Urinary bladder (tissue), 4 donors: ENCODE data around the gene HMGA1. TPM values are rescaled to one million over a fixed set of nuclear protein-coding genes. Genes with fewer than 3 reads are reported as not detected.
A peak's percentile ranks its signal among the peaks of the same experiment; 100 is the strongest.

ENCODE experiments used
- DNase-seq: peaks from one replicate; pipeline ENCODE4 v3.0.0-alpha.2; 2015; ENCODE audit errors: extremely low spot score
- H3K27ac ChIP-seq: one replicate; pipeline ENCODE4 v1.5.1; 2013; ENCODE audit warnings: low read depth, mild to moderate bottlenecking, moderate library complexity
- H3K36me3 ChIP-seq: one replicate; pipeline ENCODE4 v1.6.1; 2013; ENCODE audit warnings: mild to moderate bottlenecking, moderate library complexity; ENCODE audit not compliant: insufficient read depth
- H3K4me1 ChIP-seq: one replicate; pipeline ENCODE4 v1.6.1; 2013; ENCODE audit warnings: mild to moderate bottlenecking, moderate library complexity; ENCODE audit not compliant: insufficient read depth
- H3K4me3 ChIP-seq: one replicate; pipeline ENCODE4 v1.5.1; 2013; ENCODE audit warnings: low read depth, low read length
- WGBS: extraction: QIAGEN DNeasy Blood & Tissue Kit; methylation state at CpG from one replicate; pipeline ENCODE4 v1.1.7; 2013; 5-methylcytosine and 5-hydroxymethylcytosine counted together
- polyA plus RNA-seq: library from polyadenylated mRNA; stranded (reverse); fragments of 200-250 nt; gene quantifications from one replicate; pipeline ENCODE4 v1.2.3, GENCODE V29; 2013
- total RNA-seq: library from RNA; depleted of rRNA; stranded (reverse); fragments of >200 nt; gene quantifications from one replicate; pipeline ENCODE4 v1.2.3, GENCODE V29; 2014
- donor health status: healthy with polysubstance abuse.
- donor health status: healthy.

HMGA1 gene
- total and polyA plus RNA-seq, 2 donors = 12.4 to 23.6 TPM

DNA sequence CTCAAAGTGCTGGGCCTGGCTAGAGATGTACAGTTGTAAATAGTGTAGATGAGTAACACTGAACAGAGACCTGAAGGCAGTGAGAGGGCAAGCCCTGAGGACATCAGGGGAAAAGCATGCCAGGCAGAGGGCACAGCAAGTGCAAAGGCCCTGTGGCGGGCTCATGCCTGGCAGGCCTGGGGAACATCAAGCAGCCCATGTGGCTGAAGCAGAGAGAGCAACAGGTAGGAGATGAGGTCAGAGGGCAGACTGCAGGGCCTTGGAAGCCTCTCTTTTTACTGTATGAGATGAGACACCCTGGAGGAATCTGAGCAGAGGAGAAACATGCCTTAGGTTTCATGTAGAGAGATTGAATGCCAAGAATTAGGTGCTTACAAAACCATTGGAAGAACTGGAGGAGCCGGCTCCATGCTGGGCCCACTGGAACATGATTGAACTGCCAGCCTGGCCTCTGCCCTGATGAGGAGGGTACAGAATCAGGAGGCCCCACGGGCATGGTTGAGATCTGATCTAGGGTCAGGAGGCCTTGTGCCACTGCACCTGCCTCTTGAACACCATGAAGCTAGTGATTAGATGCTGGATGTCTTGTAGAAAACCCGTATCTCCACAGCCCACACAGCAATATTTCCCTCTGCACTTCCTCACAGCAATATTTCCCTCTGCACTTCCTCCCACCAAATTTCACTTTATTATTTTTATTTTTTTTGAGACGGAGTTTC lies 5.9 kb upstream of the HMGA1 start:
- DNase-seq = no peak
- H3K36me3 ChIP-seq = no peaks in the 10 kb centered on the region
- 90% methylated on average over 5 of the region's 5 CpGs for WGBS
- H3K4me3 ChIP-seq = no peak overlapping the region
- H3K27ac ChIP-seq = no peak overlapping the region
- no peaks in the 10 kb centered on the region for H3K4me1 ChIP-seq

DNA sequence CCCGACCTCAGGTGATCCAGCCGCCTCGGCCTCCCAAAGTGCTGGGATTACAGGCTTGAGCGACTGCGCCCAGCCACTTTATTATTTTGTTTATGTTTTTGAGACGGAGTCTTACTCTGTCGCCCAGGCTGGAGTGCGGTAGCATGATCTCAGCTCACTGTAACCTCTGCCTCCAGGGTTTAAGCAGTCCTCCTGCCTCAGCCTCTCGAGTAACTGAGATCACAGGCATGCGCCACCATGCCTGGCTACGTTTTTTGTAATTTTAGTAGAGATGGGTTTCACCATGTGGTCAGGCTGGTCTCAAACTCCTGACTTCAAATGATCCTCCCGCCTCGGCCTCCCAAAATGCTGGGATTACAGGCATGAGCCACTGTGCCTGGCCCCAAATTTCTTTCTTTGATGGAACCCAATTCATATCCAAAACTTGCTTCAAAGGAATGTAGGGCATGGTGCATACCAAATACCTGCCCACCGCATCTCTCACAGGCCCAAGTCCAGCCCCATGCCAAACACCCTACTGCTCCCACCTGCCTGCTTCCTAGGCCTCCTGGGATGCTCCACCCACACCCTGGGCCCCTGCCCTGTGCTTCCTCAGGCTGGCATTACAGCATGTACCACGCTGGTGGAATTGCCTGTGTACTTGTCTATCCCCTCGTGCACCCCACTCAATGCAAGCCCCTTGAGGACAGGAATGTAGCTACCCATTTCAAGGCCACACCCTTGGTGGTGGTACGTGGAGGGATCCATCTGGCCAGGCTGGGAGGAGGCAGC lies 4.9 kb upstream of the HMGA1 start:
- Histone ChIP-seq H3K4me3 (no peak overlapping the region), H3K4me1 (no peaks in the 10 kb centered on the region), H3K27ac (no peak overlapping the region), H3K36me3 (no peaks in the 10 kb centered on the region)
- 93% methylated on average over 17 of the region's 17 CpGs for WGBS
- no peak for DNase-seq

DNA sequence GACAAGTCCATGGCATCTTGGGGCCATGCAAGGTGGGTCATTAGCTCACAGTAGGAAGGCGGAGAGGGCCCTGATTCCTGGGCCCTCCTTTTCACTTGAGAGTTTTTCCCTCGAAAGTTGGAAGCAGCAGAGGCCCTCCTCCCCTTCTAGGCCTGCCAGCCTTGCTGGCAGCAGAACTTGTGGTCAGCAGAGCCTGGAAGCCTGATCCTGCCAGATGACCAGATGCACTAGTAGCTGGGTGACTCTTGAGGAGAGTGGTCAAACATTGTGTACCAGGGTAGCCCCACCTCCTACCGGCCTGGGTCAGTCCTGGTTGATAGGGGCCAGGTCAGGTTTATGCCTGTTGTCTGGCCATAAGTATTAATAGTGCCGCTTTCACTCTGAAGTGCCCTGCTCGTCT lies 3.8 kb upstream of the HMGA1 start:
- Histone ChIP-seq H3K4me1 (no peaks in the 10 kb centered on the region), H3K27ac (no peak overlapping the region)
- no peak for DNase-seq

DNA sequence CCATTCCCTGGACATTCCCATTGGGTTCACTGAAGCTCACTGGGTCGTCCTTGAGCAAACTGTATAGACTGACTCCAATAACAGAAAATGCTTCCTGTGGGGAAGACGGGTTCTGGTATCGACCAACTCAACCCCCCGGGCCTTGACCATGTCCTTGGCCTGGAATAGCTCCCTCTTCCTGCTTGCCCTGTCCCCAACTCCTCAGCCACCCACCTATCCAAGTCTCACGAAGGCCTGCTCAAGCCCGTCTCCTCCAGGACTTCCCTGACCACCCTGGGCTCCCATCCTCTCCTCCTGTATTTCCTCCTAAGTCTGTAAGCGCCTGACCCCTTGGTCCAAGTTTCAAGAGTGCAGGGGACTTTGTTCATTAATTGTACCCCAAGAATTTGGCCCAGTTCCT lies 2.8 kb upstream of the HMGA1 start:
- DNase-seq = no peak
- Histone ChIP-seq H3K4me1 (no peaks in the 10 kb centered on the region), H3K4me3 (no peak overlapping the region), H3K36me3 (no peaks in the 10 kb centered on the region), H3K27ac (no peak overlapping the region)
- WGBS = 90% methylated on average over 7 of the region's 7 CpGs

More for the DNA sequence above, 3.8 kb upstream of the HMGA1 start:
- Histone ChIP-seq H3K4me3 (no peak overlapping the region), H3K36me3 (no peaks in the 10 kb centered on the region)
- 77% methylated on average over 5 of the region's 5 CpGs for whole genome bisulfite sequencing

DNA sequence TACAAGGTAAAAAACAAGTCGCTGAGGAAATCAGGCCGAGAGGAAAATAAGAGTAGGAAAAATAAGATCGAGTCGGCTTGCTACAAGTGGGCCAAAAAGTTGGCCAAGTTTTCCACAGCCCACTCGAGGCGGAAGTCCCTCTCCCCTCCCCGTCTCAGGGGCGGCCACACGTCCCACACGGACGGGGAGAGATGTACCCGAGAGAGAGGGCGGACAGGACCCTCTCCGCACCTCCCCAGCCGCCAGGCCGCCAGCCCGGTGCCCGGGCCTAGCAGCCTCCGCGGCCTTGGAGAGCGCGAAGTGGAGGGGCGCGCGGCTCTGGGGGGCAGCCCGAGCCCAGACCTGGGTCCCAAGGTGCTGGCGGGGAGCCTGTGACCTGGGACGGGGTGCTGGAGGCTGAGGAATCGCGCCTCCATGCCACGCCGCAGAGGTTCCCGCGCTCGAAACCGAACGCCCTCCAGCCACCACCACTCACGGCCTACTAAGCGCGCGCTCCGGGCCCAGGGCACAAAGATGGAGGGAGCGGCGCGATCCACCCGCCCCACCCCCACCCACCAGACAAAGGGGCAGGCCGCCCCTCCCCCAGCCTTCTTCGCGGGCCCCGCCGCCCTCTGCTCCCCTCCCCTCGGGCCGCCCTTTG lies 1.9 kb upstream of the HMGA1 start:
- Histone ChIP-seq H3K36me3 (no peaks in the 10 kb centered on the region), H3K27ac (peak overlapping the region; percentile 83), H3K4me3 (no peak overlapping the region), H3K4me1 (no peaks in the 10 kb centered on the region)
- DNase-seq = no peak
- WGBS = 78% methylated on average over 53 of the region's 53 CpGs

DNA sequence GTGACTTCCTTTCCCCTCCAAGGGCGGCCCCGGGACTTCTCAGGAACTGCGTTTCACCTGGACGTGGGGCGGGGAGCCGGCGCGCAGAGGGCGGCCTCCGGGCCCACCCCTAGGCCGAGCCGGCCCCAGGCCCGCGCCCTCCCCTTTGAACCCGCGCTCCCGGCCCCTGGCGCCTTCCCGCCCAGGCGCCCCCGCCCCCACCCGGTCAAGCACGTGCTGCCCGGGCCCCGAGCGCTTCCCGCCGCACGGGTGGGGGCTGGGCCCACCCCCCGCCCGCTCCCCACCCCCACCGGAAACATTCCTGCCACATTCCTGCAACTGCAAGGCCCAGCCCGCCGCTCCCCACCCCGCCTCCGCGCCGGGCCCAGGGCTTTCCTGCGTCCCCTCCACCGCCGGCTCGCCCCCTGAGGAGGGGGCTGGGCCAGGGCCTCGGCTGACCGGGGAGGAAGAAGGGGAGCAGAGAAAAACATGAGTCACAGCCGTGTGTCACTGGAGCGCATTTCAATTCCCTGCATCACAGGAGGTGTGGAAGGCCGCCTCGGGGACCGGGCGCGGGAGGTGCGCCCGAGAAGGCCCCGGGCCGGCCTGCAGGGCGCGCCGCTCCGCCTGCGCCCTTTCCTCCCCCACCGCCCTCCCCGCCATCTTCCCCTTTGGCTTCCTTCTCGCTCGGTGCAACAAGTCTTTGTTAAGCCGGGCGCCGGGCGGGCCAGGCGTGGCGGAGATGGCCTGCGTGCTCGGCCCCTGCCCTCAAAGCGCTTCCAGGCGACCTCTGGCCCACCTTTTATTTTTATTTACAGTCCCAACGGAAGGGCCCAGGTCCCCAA lies 1.2 kb upstream of the HMGA1 start:
- H3K4me3 ChIP-seq = peak overlapping the region; percentile 3
- WGBS = 17% methylated on average over 75 of the region's 75 CpGs
- peak overlapping the region; percentile 83 for H3K27ac ChIP-seq
- H3K4me1 ChIP-seq = no peaks in the 10 kb centered on the region
- DNase-seq = no peak
- no peaks in the 10 kb centered on the region for H3K36me3 ChIP-seq

DNA sequence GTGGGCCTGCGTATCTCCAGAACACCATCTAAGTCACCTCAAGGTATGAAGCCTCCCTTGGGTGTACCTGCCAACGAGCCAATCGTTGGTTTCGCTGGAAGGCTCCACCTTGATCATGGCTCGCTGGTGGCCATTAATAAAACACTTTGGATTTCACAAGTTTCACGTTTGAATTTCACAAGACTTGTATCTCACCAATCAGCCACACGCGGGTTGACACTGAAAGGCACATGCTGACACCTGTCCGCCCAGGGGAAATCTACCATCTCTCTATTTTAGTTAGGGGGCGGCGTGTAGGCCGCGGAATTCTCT lies 586 bp upstream of the HMGA1 start:
- Histone ChIP-seq H3K4me3 (peak overlapping the region; percentile 71), H3K4me1 (no peaks in the 10 kb centered on the region), H3K27ac (peak overlapping the region; percentile 83), H3K36me3 (peaks cover 2% of the 10 kb centered on the region)
- DNase-seq = no peak
- 45% methylated on average over 13 of the region's 13 CpGs for WGBS

DNA sequence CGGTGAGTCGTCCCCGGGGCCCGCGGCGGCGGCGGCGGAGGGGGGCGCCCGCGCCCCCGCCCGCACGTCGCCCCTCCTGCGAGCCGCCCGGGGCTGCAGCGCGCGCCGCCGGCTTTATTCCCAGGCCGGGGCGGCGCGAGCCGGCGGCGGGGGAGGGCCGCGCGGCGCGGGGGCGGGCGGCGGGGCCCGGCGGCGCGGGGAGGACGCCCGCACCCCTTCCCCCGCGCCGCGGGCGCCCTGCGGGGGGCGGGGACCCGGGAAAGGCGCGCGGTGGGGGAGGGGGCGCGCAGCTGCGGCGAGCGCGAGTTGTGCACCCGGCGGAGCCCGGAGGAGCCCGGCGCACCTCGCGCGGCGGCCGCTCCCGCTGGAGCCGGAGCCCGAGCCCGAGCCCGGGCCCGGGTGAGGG lies 646 bp downstream of the HMGA1 start:
- Histone ChIP-seq H3K27ac (peak overlapping the region; percentile 30), H3K4me3 (peak overlapping the region; percentile 71), H3K4me1 (no peaks in the 10 kb centered on the region), H3K36me3 (peaks cover 2% of the 10 kb centered on the region)
- no peak for DNase-seq
- 1% methylated on average over 74 of the region's 78 CpGs for whole genome bisulfite sequencing

DNA sequence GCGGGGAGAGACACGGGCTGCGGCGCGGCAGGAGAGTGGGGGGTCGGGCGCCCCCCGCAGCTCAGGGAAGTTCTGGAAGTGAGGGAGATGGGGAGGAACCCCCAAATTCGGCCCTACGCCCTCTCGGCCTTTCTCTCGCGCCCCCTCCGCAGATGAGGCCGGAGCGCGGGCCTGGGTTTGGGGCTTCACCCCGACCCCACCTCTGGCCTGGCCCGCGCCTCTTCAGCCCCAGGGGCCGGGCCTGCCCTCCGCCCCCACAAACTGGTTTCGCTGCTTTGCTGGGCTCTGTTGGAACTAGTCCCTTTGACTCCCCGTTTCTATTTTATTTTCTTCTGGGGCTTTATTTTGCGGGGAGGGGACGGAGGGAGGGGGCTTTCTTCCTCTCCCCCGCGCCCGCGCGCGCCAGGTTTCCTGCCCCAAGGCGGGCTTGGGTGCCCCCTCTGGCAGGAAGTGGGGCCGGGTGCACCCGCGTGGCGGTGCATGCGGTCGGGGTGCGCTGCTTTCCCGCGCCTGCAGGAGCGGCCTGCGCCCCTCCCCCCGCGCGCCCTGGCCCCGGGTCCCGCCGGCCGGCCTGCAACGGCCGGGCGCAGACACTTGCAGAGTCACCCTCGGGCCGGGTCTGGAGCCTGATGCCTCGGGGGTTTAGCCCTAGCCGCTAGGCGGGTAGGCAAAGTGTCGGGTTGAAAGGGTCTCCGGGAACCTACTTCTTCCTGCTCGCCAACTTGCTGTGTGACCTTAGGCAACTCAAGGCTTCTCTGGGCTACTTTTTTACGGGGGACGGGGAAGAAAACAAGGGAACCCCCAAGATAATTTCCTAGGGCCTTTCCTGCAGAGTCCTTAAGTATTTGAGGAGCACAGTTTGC lies 1.3 kb downstream of the HMGA1 start:
- no peak for DNase-seq
- Histone ChIP-seq H3K4me1 (no peaks in the 10 kb centered on the region), H3K27ac (peak overlapping the region; percentile 30), H3K36me3 (peaks cover 2% of the 10 kb centered on the region), H3K4me3 (peak overlapping the region; percentile 71)
- WGBS = 11% methylated on average over 64 of the region's 64 CpGs

DNA sequence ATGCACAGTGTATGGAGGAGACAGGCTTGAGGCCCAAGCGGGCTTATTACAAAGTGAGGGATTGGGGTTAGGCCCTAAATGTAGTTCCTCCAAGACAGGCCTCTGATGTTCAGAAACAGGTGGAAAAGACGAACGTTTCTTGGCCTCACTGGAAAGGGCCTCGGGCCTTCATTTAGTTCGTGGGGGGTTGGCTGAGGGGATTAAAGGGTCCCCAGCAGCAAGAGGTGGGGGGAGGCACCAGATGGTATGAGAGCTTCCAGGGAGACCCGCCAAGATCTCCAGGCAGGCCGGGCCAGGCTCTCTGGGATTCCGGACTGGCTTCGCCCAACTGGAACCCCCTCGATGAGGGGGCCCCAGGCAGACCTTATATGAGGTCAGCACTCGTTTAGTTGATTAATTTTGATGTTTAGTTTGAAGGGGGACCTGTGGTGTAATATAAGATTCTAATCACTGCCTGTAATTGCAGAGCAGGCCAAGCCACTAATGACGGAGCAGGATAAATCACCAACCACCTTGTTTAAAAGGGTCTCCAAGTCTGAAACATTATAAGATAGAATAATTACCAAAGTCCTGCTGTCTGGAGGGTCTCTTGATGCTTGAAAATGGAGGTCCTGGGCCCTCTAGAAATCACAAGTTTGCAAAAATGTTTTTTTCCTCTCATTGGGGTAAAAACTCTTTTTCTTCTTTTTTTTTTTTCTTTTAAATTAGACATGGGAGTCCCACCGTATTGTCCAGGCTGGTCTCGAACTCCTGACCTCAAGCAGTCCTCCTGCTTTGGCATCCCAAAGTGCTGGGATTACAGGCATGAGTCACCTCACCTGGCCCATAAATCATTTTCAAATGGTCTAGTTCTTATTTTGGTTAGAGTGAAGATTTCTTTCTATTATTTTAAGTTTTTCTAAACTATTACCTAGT lies 2.2 kb downstream of the HMGA1 start:
- no peak overlapping the region for H3K27ac ChIP-seq
- no peak for DNase-seq
- peaks cover 2% of the 10 kb centered on the region for H3K36me3 ChIP-seq
- no peaks in the 10 kb centered on the region for H3K4me1 ChIP-seq
- no peak overlapping the region for H3K4me3 ChIP-seq
- 84% methylated on average over 14 of the region's 14 CpGs for WGBS

DNA sequence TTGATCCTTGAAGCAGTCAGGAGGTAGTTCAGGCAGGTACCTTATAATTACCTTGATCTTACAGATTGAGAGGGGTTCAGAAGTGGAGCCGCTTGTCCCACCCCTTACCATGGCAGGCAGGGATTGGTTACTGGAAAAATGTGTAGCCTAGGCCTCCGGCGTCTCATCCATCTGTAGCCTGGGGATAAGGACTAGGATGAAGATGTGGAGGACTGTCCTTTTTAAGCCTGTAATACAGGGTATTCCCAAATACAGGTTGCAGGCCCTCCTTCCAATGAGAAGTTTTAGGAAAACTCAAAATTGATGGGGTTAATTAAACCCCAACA lies 2.8 kb downstream of the HMGA1 start:
- Histone ChIP-seq H3K27ac (no peak overlapping the region), H3K4me3 (no peak overlapping the region), H3K4me1 (no peaks in the 10 kb centered on the region), H3K36me3 (peaks cover 2% of the 10 kb centered on the region)
- DNase-seq = no peak
- 90% methylated on average over 3 of the region's 3 CpGs for WGBS

DNA sequence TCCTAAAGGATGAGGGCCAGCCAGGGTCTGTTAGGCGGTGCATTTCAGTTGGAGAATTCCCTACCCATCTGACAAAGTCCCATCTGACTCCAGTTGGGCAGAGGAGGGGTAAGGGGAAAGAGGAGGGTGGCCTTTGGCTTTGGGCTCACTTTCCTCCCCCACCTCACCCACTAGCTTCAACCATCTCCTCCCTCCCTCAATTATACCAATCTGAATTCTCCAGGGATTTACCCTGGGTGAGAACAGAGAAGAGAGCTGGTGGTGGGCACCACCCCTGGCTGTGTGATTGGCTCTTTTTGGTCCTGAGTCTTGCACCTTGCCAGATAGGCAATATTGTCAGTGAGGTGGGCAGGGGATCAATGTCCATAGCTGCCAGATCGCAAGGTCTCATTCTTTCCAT lies 3.2 kb downstream of the HMGA1 start:
- Histone ChIP-seq H3K27ac (no peak overlapping the region), H3K4me3 (no peak overlapping the region), H3K36me3 (peaks cover 2% of the 10 kb centered on the region), H3K4me1 (no peaks in the 10 kb centered on the region)
- DNase-seq = no peak
- WGBS = 94% methylated on average over 2 of the region's 2 CpGs
